ENCODE data around the gene PAPOLA. TPM values are rescaled to one million over a fixed set of nuclear protein-coding genes. Genes with fewer than 3 reads are reported as not detected.
A peak's percentile ranks its signal among the peaks of the same experiment; 100 is the strongest.

The PAPOLA gene
- total RNA-seq, 1 donor from 2014 or later, result 188 TPM

DNA sequence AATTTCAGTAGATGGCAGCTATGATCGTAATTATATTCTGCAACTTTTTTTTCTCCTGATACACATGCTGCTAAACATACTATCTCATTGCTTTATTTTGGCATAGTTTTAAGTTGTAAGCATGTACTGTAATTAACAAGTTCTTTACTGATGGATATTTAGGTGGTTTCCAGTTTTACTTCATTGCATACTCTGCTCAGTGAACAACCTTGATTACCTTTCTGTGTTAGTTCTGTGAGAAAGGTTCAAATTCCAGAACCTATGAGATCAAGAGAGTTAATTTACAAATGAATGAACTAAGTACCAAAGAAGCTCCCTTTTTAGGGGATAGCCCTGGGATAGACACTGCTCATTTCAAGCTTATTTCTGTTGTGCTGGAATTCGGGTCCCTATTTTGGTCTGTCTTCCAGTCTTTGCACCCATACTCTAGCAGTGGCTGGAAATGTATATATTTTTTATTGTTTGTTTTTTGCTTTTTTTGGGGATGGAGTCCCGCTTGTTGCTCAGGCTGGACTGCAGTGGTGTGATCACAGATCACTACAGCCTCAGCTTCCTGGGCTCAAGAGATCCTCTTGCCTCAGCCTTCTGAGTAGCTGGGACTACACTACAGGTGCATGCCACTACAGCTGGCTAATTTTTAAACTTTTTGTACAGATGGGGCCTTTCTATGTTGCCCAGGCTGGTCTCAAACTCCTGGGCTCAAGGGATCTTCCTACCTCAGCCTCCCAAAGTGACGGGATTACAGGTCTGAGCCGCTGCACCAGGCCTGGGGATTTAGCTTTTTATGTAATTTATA lies 10.6 kb downstream of the PAPOLA start:
- no peaks in the 10 kb centered on the region for H3K9me3 ChIP-seq (ENCODE audit: insufficient read depth, low read depth, low read length)
- H3K9ac ChIP-seq (ENCODE audit: low read length), result no peak overlapping the region
- DNase-seq (ENCODE audit: low read depth) (no peak), FAIRE-seq (no peak)
- no peaks in the 10 kb centered on the region for H3K36me3 ChIP-seq (ENCODE audit: insufficient read depth, low read length)
- Mint-ChIP-seq H3K9me3 (ENCODE audit: unreplicated experiment) (peaks cover 2% of the 10 kb centered on the region), H3K4me1 (ENCODE audit: low read depth, unreplicated experiment) (peaks cover 21% of the 10 kb centered on the region), H3K36me3 (ENCODE audit: low read depth, unreplicated experiment) (peaks cover 2% of the 10 kb centered on the region), H3K27ac (ENCODE audit: unreplicated experiment) (no peak overlapping the region), H3K27me3 (ENCODE audit: low read depth, unreplicated experiment) (no peaks in the 10 kb centered on the region), H3K4me3 (ENCODE audit: unreplicated experiment) (no peak overlapping the region)
- no peak overlapping the region for H3K4me2 ChIP-seq (ENCODE audit: low read length)
- H3K27me3 ChIP-seq (ENCODE audit: insufficient read depth, low read length), result no peaks in the 10 kb centered on the region
- H3K79me2 ChIP-seq (ENCODE audit: insufficient read depth, low read length), result peaks cover 100% of the 10 kb centered on the region
- no peak overlapping the region for H3K27ac ChIP-seq (ENCODE audit: low read depth, low read length)
- TF ChIP-seq EZH2 (IDR thresholded peaks at IDR 0.05; ENCODE audit: insufficient read depth, low read length), result no peak
- TF ChIP-seq, protein P1, sequence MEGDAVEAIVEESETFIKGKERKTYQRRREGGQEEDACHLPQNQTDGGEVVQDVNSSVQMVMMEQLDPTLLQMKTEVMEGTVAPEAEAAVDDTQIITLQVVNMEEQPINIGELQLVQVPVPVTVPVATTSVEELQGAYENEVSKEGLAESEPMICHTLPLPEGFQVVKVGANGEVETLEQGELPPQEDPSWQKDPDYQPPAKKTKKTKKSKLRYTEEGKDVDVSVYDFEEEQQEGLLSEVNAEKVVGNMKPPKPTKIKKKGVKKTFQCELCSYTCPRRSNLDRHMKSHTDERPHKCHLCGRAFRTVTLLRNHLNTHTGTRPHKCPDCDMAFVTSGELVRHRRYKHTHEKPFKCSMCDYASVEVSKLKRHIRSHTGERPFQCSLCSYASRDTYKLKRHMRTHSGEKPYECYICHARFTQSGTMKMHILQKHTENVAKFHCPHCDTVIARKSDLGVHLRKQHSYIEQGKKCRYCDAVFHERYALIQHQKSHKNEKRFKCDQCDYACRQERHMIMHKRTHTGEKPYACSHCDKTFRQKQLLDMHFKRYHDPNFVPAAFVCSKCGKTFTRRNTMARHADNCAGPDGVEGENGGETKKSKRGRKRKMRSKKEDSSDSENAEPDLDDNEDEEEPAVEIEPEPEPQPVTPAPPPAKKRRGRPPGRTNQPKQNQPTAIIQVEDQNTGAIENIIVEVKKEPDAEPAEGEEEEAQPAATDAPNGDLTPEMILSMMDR (IDR thresholded peaks at IDR 0.05; ENCODE audit: insufficient read depth, low read depth, low read length), result no peak
- peaks cover 100% of the 10 kb centered on the region for H4K20me1 ChIP-seq (ENCODE audit: insufficient read depth, low read length)
- H2AFZ ChIP-seq (ENCODE audit: low read depth, low read length), result no peak overlapping the region
- no peaks in the 10 kb centered on the region for H3K4me1 ChIP-seq (ENCODE audit: insufficient read depth, low read length)
- no peak overlapping the region for H3K4me3 ChIP-seq (ENCODE audit: insufficient read depth, low read depth, low read length)

DNA sequence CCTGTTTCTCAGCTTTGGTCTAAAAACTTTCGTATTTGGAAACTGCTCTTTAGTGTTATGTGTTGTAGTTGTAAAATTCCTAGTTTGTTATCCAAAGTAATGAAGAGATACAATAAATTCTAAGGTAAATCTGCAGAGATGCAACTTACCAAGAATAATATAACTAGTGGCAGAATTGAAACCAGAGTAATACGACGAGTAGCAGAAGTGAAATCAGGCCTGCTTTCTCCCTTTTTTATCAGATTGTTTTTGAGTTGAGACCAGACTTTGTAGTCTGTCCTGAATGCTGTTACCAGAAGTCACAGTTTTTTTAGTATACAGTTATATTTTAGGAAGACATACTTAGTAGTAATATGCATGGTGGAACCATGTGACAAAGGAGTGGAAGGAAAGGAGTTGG lies 12.5 kb downstream of the PAPOLA start:
- Histone ChIP-seq H3K4me1 (ENCODE audit: insufficient read depth, low read length) (no peaks in the 10 kb centered on the region), H3K9me3 (ENCODE audit: insufficient read depth, low read depth, low read length) (no peaks in the 10 kb centered on the region), H2AFZ (ENCODE audit: low read depth, low read length) (no peak overlapping the region), H4K20me1 (ENCODE audit: insufficient read depth, low read length) (peaks cover 99% of the 10 kb centered on the region), H3K4me3 (ENCODE audit: insufficient read depth, low read depth, low read length) (no peak overlapping the region), H3K36me3 (ENCODE audit: insufficient read depth, low read length) (no peaks in the 10 kb centered on the region), H3K27me3 (ENCODE audit: insufficient read depth, low read length) (no peaks in the 10 kb centered on the region), H3K4me2 (ENCODE audit: low read length) (no peak overlapping the region), H3K79me2 (ENCODE audit: insufficient read depth, low read length) (peaks cover 100% of the 10 kb centered on the region), H3K9ac (ENCODE audit: low read length) (no peak overlapping the region), H3K27ac (ENCODE audit: low read depth, low read length) (no peak overlapping the region)
- no peak for TF ChIP-seq EZH2 (IDR thresholded peaks at IDR 0.05; ENCODE audit: insufficient read depth, low read length)
- TF ChIP-seq, protein P1 (IDR thresholded peaks at IDR 0.05; ENCODE audit: insufficient read depth, low read depth, low read length), result no peak
- DNase-seq (ENCODE audit: low read depth) (no peak), FAIRE-seq (no peak)
- Mint-ChIP-seq H3K27ac (ENCODE audit: unreplicated experiment) (no peak overlapping the region), H3K4me1 (ENCODE audit: low read depth, unreplicated experiment) (peaks cover 18% of the 10 kb centered on the region), H3K36me3 (ENCODE audit: low read depth, unreplicated experiment) (no peaks in the 10 kb centered on the region), H3K4me3 (ENCODE audit: unreplicated experiment) (no peak overlapping the region), H3K27me3 (ENCODE audit: low read depth, unreplicated experiment) (no peaks in the 10 kb centered on the region), H3K9me3 (ENCODE audit: unreplicated experiment) (no peaks in the 10 kb centered on the region)

DNA sequence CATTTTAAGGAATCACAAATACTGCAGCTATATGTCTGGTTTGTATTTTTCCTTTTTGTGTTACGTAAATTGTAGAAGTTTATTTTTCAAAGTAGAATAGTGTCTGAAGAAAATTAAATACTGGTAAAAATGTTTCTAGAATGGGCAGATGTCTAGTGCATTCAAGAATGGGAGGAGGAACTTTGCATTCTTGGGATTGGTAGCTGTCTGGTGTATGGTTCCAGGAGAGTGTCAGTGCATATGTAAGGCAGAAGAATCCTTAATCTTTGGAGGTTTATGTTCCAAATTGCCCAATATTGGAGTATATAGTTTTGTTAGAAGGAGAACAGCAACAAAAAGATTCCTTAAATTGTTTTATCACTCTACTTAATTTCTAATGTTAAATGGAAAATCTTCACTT lies 13.5 kb downstream of the PAPOLA start:
- H3K4me3 Mint-ChIP-seq (ENCODE audit: unreplicated experiment), result no peak overlapping the region
- FAIRE-seq, result peak; percentile 32
- Histone ChIP-seq H2AFZ (ENCODE audit: low read depth, low read length) (no peak overlapping the region), H3K79me2 (ENCODE audit: insufficient read depth, low read length) (peaks cover 100% of the 10 kb centered on the region), H3K4me2 (ENCODE audit: low read length) (no peak overlapping the region), H3K27me3 (ENCODE audit: insufficient read depth, low read length) (no peaks in the 10 kb centered on the region), H3K4me1 (ENCODE audit: insufficient read depth, low read length) (no peaks in the 10 kb centered on the region), H3K9ac (ENCODE audit: low read length) (no peak overlapping the region), H3K27ac (ENCODE audit: low read depth, low read length) (no peak overlapping the region), H3K9me3 (ENCODE audit: insufficient read depth, low read depth, low read length) (no peaks in the 10 kb centered on the region), H4K20me1 (ENCODE audit: insufficient read depth, low read length) (peaks cover 95% of the 10 kb centered on the region), H3K36me3 (ENCODE audit: insufficient read depth, low read length) (no peaks in the 10 kb centered on the region), H3K4me3 (ENCODE audit: insufficient read depth, low read depth, low read length) (no peak overlapping the region)
- DNase-seq (ENCODE audit: low read depth), result no peak
- TF ChIP-seq EZH2 (IDR thresholded peaks at IDR 0.05; ENCODE audit: insufficient read depth, low read length), result no peak
- TF ChIP-seq, protein P1 (IDR thresholded peaks at IDR 0.05; ENCODE audit: insufficient read depth, low read depth, low read length), result no peak
- H3K27me3 Mint-ChIP-seq (ENCODE audit: low read depth, unreplicated experiment), result no peaks in the 10 kb centered on the region
- H3K9me3 Mint-ChIP-seq (ENCODE audit: unreplicated experiment), result no peaks in the 10 kb centered on the region
- no peaks in the 10 kb centered on the region for H3K36me3 Mint-ChIP-seq (ENCODE audit: low read depth, unreplicated experiment)
- H3K27ac Mint-ChIP-seq (ENCODE audit: unreplicated experiment), result no peak overlapping the region
- peaks cover 18% of the 10 kb centered on the region for H3K4me1 Mint-ChIP-seq (ENCODE audit: low read depth, unreplicated experiment)
